Transverse colon (tissue), 4 donors: ENCODE results near the gene HS3ST2. TPM values are rescaled to one million over a fixed set of nuclear protein-coding genes. Genes with fewer than 3 reads are reported as not detected.
"Not testable (repeated sequence)": the region's sequence is repeated elsewhere in the genome, so short reads cannot be mapped to it uniquely, and the experiment has no call there.

Experiments used
- DNase-seq: peaks from one replicate; pipeline ENCODE4 v3.0.0-alpha.2; 2019
- H3K27ac ChIP-seq, 4 donors: fragments of 200-600 bp; sonication (generic); 2 replicates each; pipeline ENCODE4 v1.5.1; 2016 to 2018; ENCODE audit warnings: inconsistent platforms in 4 of 4
- H3K27me3 ChIP-seq: fragments of 200-600 bp; sonication (generic); 2 replicates; pipeline ENCODE4 v1.5.1; 2017; ENCODE audit warnings: inconsistent platforms
- H3K36me3 ChIP-seq, 4 donors: fragments of 200-600 bp; sonication (generic); 2 replicates each; pipeline ENCODE4 v1.5.1; 2017 to 2019; ENCODE audit warnings: inconsistent platforms in 4 of 4
- H3K4me1 ChIP-seq, 4 donors: fragments of 200-600 bp; sonication (generic); 2 replicates each; pipeline ENCODE4 v1.5.1; 2017 to 2020; ENCODE audit warnings: inconsistent platforms in 4 of 4
- H3K4me3 ChIP-seq, 4 donors: fragments of 200-600 bp; sonication (generic); 1 replicate in 1 of 4; 2 replicates in 3 of 4; pipeline versions ENCODE4 v1.5.1 to v1.6.1; 2017 to 2019; ENCODE audit warnings: inconsistent platforms in 4 of 4
- H3K9me3 ChIP-seq, 2 donors: fragments of 200-600 bp; sonication (generic); 2 replicates each; pipeline ENCODE4 v1.5.1; 2017 to 2019; ENCODE audit warnings: inconsistent platforms in 2 of 2
- CTCF ChIP-seq, 5 experiments: fragments of 200-600 bp in 3 of 5; fragments of 450-650 bp in 2 of 5; sonication (generic) in 3 of 5; IDR thresholded peaks; 1 replicate in 2 of 5; 2 replicates in 3 of 5; pipeline ENCODE4 v1.5.1; 2016 to 2017; ENCODE audit warnings: antibody characterized with exemption in 5 of 5, inconsistent platforms in 3 of 5, mild to moderate bottlenecking in 2 of 5, moderate library complexity in 1 of 5
- EP300 ChIP-seq: sonication (generic); formaldehyde crosslinking; IDR thresholded peaks from one replicate; pipeline ENCODE4 v1.6.1; 2017; ENCODE audit warnings: antibody characterized with exemption, low read depth
- POLR2A ChIP-seq: fragments of 450-650 bp; IDR thresholded peaks from one replicate; pipeline ENCODE4 v1.6.1; 2016; ENCODE audit warnings: antibody characterized with exemption, mild to moderate bottlenecking, moderate library complexity
- POLR2AphosphoS5 ChIP-seq, 3 donors: sonication (generic); formaldehyde crosslinking; IDR thresholded peaks; one replicate each; pipeline ENCODE4 v1.6.1; 2016; ENCODE audit warnings: antibody characterized with exemption in 3 of 3
- WGBS, 2 donors: methylation state at CpG; one replicate each; pipeline ENCODE4 v1.1.5; 2018; ENCODE audit warnings: low coverage in 1 of 2; 5-methylcytosine and 5-hydroxymethylcytosine counted together
- in situ Hi-C, 4 donors: fragments of 200-750 bp; cut with MboI; loops; one replicate each; pipeline versions ENCODE4 v1.15.0 to v1.15.1; 2017; ENCODE audit warnings: low sequenced_read_pairs in 3 of 4, low pct_ligation_motif_present in 1 of 4, low pct_unique_long_range_greater_than_20kb in 1 of 4
- intact Hi-C: fragments of 100-400 bp; cut with DNase I; formaldehyde crosslinking; loops from one replicate; pipeline ENCODE4 v1.15.1; 2023; ENCODE audit warnings: low total_unique reads
- total RNA-seq, 4 donors: library from RNA; depleted of rRNA; stranded (reverse); fragments of >200 nt; gene quantifications; one replicate each; pipeline ENCODE4 v1.1.0, GENCODE V29; 2016

HS3ST2 gene
- total RNA-seq, 4 donors from 2014 or later: 0.32 to 4.5 (median 2.2) TPM

- TF ChIP-seq POLR2A (no peak), CTCF (IDR thresholded peaks at IDR 0.05) (peak; percentile 30 to 52 (median 49)), POLR2AphosphoS5 (IDR thresholded peaks at IDR 0.05) (no peak), EP300 (no peak)
- no peak overlapping the region for H3K27ac ChIP-seq
- peak; percentile 32 for DNase-seq
- no peaks in the 10 kb centered on the region for H3K9me3 ChIP-seq
- H3K27me3 ChIP-seq: peaks cover 49% of the 10 kb centered on the region
- H3K4me3 ChIP-seq: peak overlapping the region; percentile 14 to 46 (median 27)
- H3K36me3 ChIP-seq: no peaks in the 10 kb centered on the region
- WGBS, 2 donors: 5 to 20% methylated on average over 1 to 59 of the region's 59 CpGs
- intact Hi-C loops: no loop called here
- in situ Hi-C loops: no loop called here
- peaks cover 0 to 18% (median 13%) of the 10 kb centered on the region in 4 donors for H3K4me1 ChIP-seq
These were observed 577 bp upstream of the HS3ST2 start for GRCh38 chr16:22813223-22813947.

GRCh38 chr16:22814711-22815105, 746 bp downstream of the HS3ST2 start:
- Histone ChIP-seq H3K4me3 (peak overlapping the region in 3 of 4 donors; percentile 14 to 46 (median 34)), H3K27me3 (peaks cover 49% of the 10 kb centered on the region), H3K4me1 (peaks cover 0 to 18% (median 13%) of the 10 kb centered on the region in 4 donors), H3K9me3 (no peaks in the 10 kb centered on the region), H3K36me3 (no peaks in the 10 kb centered on the region), H3K27ac (no peak overlapping the region)
- TF ChIP-seq POLR2AphosphoS5 (IDR thresholded peaks at IDR 0.05) (no peak), EP300 (no peak), POLR2A (no peak), CTCF (IDR thresholded peaks at IDR 0.05) (no peak)
- DNase-seq: no peak
- WGBS, 2 donors: 14% methylated on average over 25 of the region's 41 CpGs; no CpG with 5 or more reads in 1 of the 2 donors
- in situ Hi-C loops: no loop called here
- intact Hi-C loops: no loop called here

GRCh38 chr16:22815863-22816262, 1.9 kb downstream of the HS3ST2 start:
- in situ Hi-C loops: no loop called here
- H3K4me1 ChIP-seq: peaks cover 0 to 18% (median 13%) of the 10 kb centered on the region in 4 donors
- no peaks in the 10 kb centered on the region for H3K9me3 ChIP-seq
- peaks cover 49% of the 10 kb centered on the region for H3K27me3 ChIP-seq
- 50% methylated on average over 5 of the region's 5 CpGs; no CpG with 5 or more reads in 1 of the 2 donors for WGBS, 2 donors
- TF ChIP-seq POLR2A (no peak), CTCF (IDR thresholded peaks at IDR 0.05) (no peak), POLR2AphosphoS5 (IDR thresholded peaks at IDR 0.05) (no peak), EP300 (no peak)
- H3K4me3 ChIP-seq: no peak overlapping the region
- no peak for DNase-seq
- H3K36me3 ChIP-seq: no peaks in the 10 kb centered on the region
- intact Hi-C loops: no loop called here
- H3K27ac ChIP-seq: no peak overlapping the region

GRCh38 chr16:22816475-22816874, 2.5 kb downstream of the HS3ST2 start:
- peaks cover 47% of the 10 kb centered on the region for H3K27me3 ChIP-seq
- no peak overlapping the region for H3K27ac ChIP-seq
- intact Hi-C loops: no loop called here
- H3K9me3 ChIP-seq: no peaks in the 10 kb centered on the region
- no peak overlapping the region for H3K4me3 ChIP-seq
- H3K36me3 ChIP-seq: no peaks in the 10 kb centered on the region
- no peak for DNase-seq
- 60 to 77% methylated on average over 1 to 6 of the region's 6 CpGs for WGBS, 2 donors
- H3K4me1 ChIP-seq: peaks cover 0 to 18% (median 13%) of the 10 kb centered on the region in 4 donors
- in situ Hi-C loops: no loop called here
- no peak for TF ChIP-seq EP300
- no peak for TF ChIP-seq CTCF (IDR thresholded peaks at IDR 0.05)
- TF ChIP-seq POLR2AphosphoS5 (IDR thresholded peaks at IDR 0.05): no peak
- no peak for TF ChIP-seq POLR2A

- DNase-seq, H3K36me3 ChIP-seq, H3K9me3 ChIP-seq, intact Hi-C loops, H3K4me3 ChIP-seq, H3K27ac ChIP-seq, in situ Hi-C loops: not testable (repeated sequence)
- Histone ChIP-seq H3K4me1 (peaks cover 0 to 12% (median 10%) of the 10 kb centered on the region in 4 donors), H3K27me3 (peaks cover 35% of the 10 kb centered on the region)
These were observed 4.8 kb downstream of the HS3ST2 start for GRCh38 chr16:22818736-22819135.
